ENCODE measurements around the gene DIAPH1. TPM values are rescaled to one million over a fixed set of nuclear protein-coding genes. Genes with fewer than 3 reads are reported as not detected.

DIAPH1 gene
- total RNA-seq, 2 donors from 2014 or later: 34.8 to 57.7 TPM

GRCh38 chr5:141628175-141628788, 9.5 kb upstream of the DIAPH1 start:
- H3K9me3 ChIP-seq: no peaks in the 10 kb centered on the region
- H3K27ac ChIP-seq: no peak overlapping the region
- TF ChIP-seq POLR2AphosphoS5 (IDR thresholded peaks at IDR 0.05) (no peak), POLR2A (IDR thresholded peaks at IDR 0.05) (no peak), CTCF (IDR thresholded peaks at IDR 0.05) (no peak)
- no peak overlapping the region for H3K4me3 ChIP-seq
- no peak for DNase-seq (ENCODE audit: low spot score)
- H3K27me3 ChIP-seq (replicated peaks; ENCODE audit: insufficient read depth): no peaks in the 10 kb centered on the region
- intact Hi-C loops (cut with DNase I): no loop called here
- H3K4me1 ChIP-seq (replicated peaks): no peaks in the 10 kb centered on the region
- 94% methylated on average over 6 of the region's 6 CpGs for WGBS
- H3K36me3 ChIP-seq: peaks cover 0 to 10% of the 10 kb centered on the region in 2 donors

GRCh38 chr5:141623611-141624010, 4.8 kb upstream of the DIAPH1 start:
- intact Hi-C loops (cut with DNase I): no loop called here

GRCh38 chr5:141623186-141623585, 4.4 kb upstream of the DIAPH1 start:
- no peaks in the 10 kb centered on the region for H3K27me3 ChIP-seq (replicated peaks; ENCODE audit: insufficient read depth)
- no peaks in the 10 kb centered on the region for H3K9me3 ChIP-seq
- no peak overlapping the region for H3K4me3 ChIP-seq
- H3K36me3 ChIP-seq: peaks cover 0 to 11% of the 10 kb centered on the region in 2 donors
- no peak overlapping the region for H3K27ac ChIP-seq
- intact Hi-C loops (cut with DNase I): no loop called here
- no peaks in the 10 kb centered on the region for H3K4me1 ChIP-seq (replicated peaks)
- no peak for DNase-seq (ENCODE audit: low spot score)
- no peak for TF ChIP-seq POLR2AphosphoS5 (IDR thresholded peaks at IDR 0.05)
- TF ChIP-seq POLR2A (IDR thresholded peaks at IDR 0.05): no peak

More at GRCh38 chr5:141623611-141624010, 4.8 kb upstream of the DIAPH1 start:
- Histone ChIP-seq H3K4me3 (no peak overlapping the region), H3K27ac (no peak overlapping the region), H3K4me1 (replicated peaks) (no peaks in the 10 kb centered on the region), H3K27me3 (replicated peaks; ENCODE audit: insufficient read depth) (no peaks in the 10 kb centered on the region), H3K9me3 (no peaks in the 10 kb centered on the region), H3K36me3 (peaks cover 0 to 13% of the 10 kb centered on the region in 2 donors)
- 75% methylated on average over 5 of the region's 5 CpGs for WGBS
- TF ChIP-seq CTCF (IDR thresholded peaks at IDR 0.05) (no peak), POLR2AphosphoS5 (IDR thresholded peaks at IDR 0.05) (no peak), POLR2A (IDR thresholded peaks at IDR 0.05) (no peak)
- DNase-seq (ENCODE audit: low spot score): no peak

- Histone ChIP-seq H3K36me3 (peaks cover 0 to 7% of the 10 kb centered on the region in 2 donors), H3K4me3 (peak overlapping the region; percentile 92 to 96), H3K4me1 (replicated peaks) (no peaks in the 10 kb centered on the region), H3K27me3 (replicated peaks; ENCODE audit: insufficient read depth) (no peaks in the 10 kb centered on the region), H3K27ac (peak overlapping the region; percentile 93 to 94), H3K9me3 (no peaks in the 10 kb centered on the region)
- WGBS: under 1% methylated on average over 33 of the region's 36 CpGs
- peak; percentile 60 for DNase-seq (ENCODE audit: low spot score)
- TF ChIP-seq POLR2AphosphoS5 (IDR thresholded peaks at IDR 0.05): peak; percentile 76
- TF ChIP-seq POLR2A (IDR thresholded peaks at IDR 0.05): no peak
- intact Hi-C loops (cut with DNase I): no loop called here
Measured at GRCh38 chr5:141618030-141618803, 583 bp downstream of the DIAPH1 start.

- intact Hi-C loops (cut with DNase I): no loop called here
- no peaks in the 10 kb centered on the region for H3K4me1 ChIP-seq (replicated peaks)
- H3K4me3 ChIP-seq: peak overlapping the region; percentile 92 to 96
- TF ChIP-seq CTCF (IDR thresholded peaks at IDR 0.05): no peak
- TF ChIP-seq POLR2A (IDR thresholded peaks at IDR 0.05): no peak
- TF ChIP-seq POLR2AphosphoS5 (IDR thresholded peaks at IDR 0.05): no peak
- no peak for DNase-seq (ENCODE audit: low spot score)
- no peaks in the 10 kb centered on the region for H3K27me3 ChIP-seq (replicated peaks; ENCODE audit: insufficient read depth)
- peaks cover 0 to 7% of the 10 kb centered on the region in 2 donors for H3K36me3 ChIP-seq
- H3K9me3 ChIP-seq: no peaks in the 10 kb centered on the region
- WGBS: 11% methylated on average over 9 of the region's 9 CpGs
- peak overlapping the region; percentile 93 to 94 for H3K27ac ChIP-seq
Measured at GRCh38 chr5:141617682-141618029, 1.1 kb downstream of the DIAPH1 start.

Data from prostate gland (tissue), 2 donors.